NCI-H2107 (cell line): Measurements from ENCODE around the gene CCDC32.
A peak's percentile ranks its signal among the peaks of the same experiment; 100 is the strongest.
"Not testable (repeated sequence)": the region's sequence is repeated elsewhere in the genome, so short reads cannot be mapped to it uniquely, and the experiment has no call there.

Experiments used
- DNase-seq: peaks from one replicate; lab custom pipeline; 2025; lab: John Stamatoyannopoulos, UW

CCDC32 gene

GRCh38 chr15:40564591-40565332, at the start of gene CCDC32:
TSS of gene CCDC32 (minus strand) at chr15:40565042. CDS start at chr15:40563015, 2,027 bp downstream.
- peak; percentile 81 for DNase-seq

- DNase-seq, result no peak
Observed at GRCh38 chr15:40613080-40613479, 48.2 kb upstream of the CCDC32 start.

- DNase-seq, result no peak
Observed at GRCh38 chr15:40603935-40604334, 39.1 kb upstream of the CCDC32 start.

GRCh38 chr15:40600956-40601355, 36.1 kb upstream of the CCDC32 start:
- no peak for DNase-seq

- DNase-seq, result no peak
Observed at GRCh38 chr15:40598672-40599071, 33.8 kb upstream of the CCDC32 start.

- DNase-seq, result no peak
Observed at GRCh38 chr15:40598126-40598525, 33.3 kb upstream of the CCDC32 start.

GRCh38 chr15:40597024-40597423, 32.2 kb upstream of the CCDC32 start:
- no peak for DNase-seq

GRCh38 chr15:40595773-40596172, 30.9 kb upstream of the CCDC32 start:
- no peak for DNase-seq

GRCh38 chr15:40595219-40595618, 30.4 kb upstream of the CCDC32 start:
- no peak for DNase-seq

- DNase-seq, result no peak
Observed at GRCh38 chr15:40594429-40594836, 29.6 kb upstream of the CCDC32 start.

- DNase-seq, result peak; percentile 78
Observed at GRCh38 chr15:40593588-40594428, 29.0 kb upstream of the CCDC32 start, which contains the start of gene KNL1. TSS of gene KNL1 (plus strand) at chr15:40594249. CDS start at chr15:40602932, 8,683 bp downstream.

GRCh38 chr15:40593165-40593564, 28.3 kb upstream of the CCDC32 start:
- DNase-seq, result no peak

GRCh38 chr15:40591389-40591788, 26.5 kb upstream of the CCDC32 start:
- DNase-seq, result no peak

GRCh38 chr15:40590667-40591050, 25.8 kb upstream of the CCDC32 start:
- no peak for DNase-seq

- DNase-seq, result no peak
Observed at GRCh38 chr15:40584191-40584590, 19.3 kb upstream of the CCDC32 start.

- DNase-seq, result no peak
Observed at GRCh38 chr15:40582726-40583246, 17.9 kb upstream of the CCDC32 start.

- DNase-seq, result not testable (repeated sequence)
Observed at GRCh38 chr15:40581796-40582195, 17.0 kb upstream of the CCDC32 start.

GRCh38 chr15:40578892-40579291, 14.1 kb upstream of the CCDC32 start:
- DNase-seq, result no peak

- not testable (repeated sequence) for DNase-seq
Observed at GRCh38 chr15:40576914-40577313, 12.1 kb upstream of the CCDC32 start.

- DNase-seq, result no peak
Observed at GRCh38 chr15:40575113-40575512, 10.3 kb upstream of the CCDC32 start.

GRCh38 chr15:40569129-40569953, 4.5 kb upstream of the CCDC32 start, which contains the start of gene RPUSD2:
TSS of gene RPUSD2 (plus strand) at chr15:40569299. CDS start at chr15:40569338, 39 bp downstream.
- DNase-seq, result peak; percentile 42

- DNase-seq, result no peak
Observed at GRCh38 chr15:40567111-40567510, 2.3 kb upstream of the CCDC32 start.
